A549 (cell line): ENCODE results near the gene NCOA1. TPM values are rescaled to one million over a fixed set of nuclear protein-coding genes. Genes with fewer than 3 reads are reported as not detected.

Experiments
- ATAC-seq, 2 experiments: fragments of 200-7000 bp in 1 of 2; fragments of >200 bp in 1 of 2; cut with Nextera tagmentation in 1 of 2; cut with Tn5 transposase in 1 of 2; 3 replicates each; pipeline versions ENCODE4 v1.8.0 to v1.9.1; 2018 to 2020; ENCODE audit warnings: mild to moderate bottlenecking in 1 of 2, moderate library complexity in 1 of 2
- CTCF ChIA-PET: fragments of 300-600 bp; sonication (Branson Sonifier 250); formaldehyde crosslinking; extraction: SDS; loops from one replicate; lab custom pipeline; 2021; ENCODE audit warnings: antibody characterized with exemption, inconsistent platforms; lab: Yijun Ruan, JAX
- POLR2A ChIA-PET: fragments of 350-600 bp; formaldehyde crosslinking; extraction: SDS; loops from one replicate; lab custom pipeline; 2021; ENCODE audit warnings: antibody characterized with exemption, inconsistent platforms; lab: Yijun Ruan, JAX
- DNase-seq, 2 experiments: peaks; one replicate each; pipeline versions ENCODE4 v3.0.0 to v3.0.0-alpha.2; 2011 to 2016; ENCODE audit warnings: low read depth in 1 of 2, low spot score in 1 of 2
- FAIRE-seq: peaks from 2 replicates; lab custom pipeline; 2011; peaks lifted over from hg19 to GRCh38; lab: Jason Lieb, UNC
- H3K27ac ChIP-seq, 2 experiments: fragments of >200 bp; sonication (Bioruptor Twin); formaldehyde crosslinking; 3 replicates each; pipeline ENCODE4 v1.5.1; 2016 to 2017
- H3K4me1 ChIP-seq: fragments of >200 bp; sonication (Bioruptor Twin); formaldehyde crosslinking; 3 replicates; pipeline ENCODE4 v1.6.1; 2016
- H3K4me2 ChIP-seq: fragments of >200 bp; sonication (Bioruptor Twin); formaldehyde crosslinking; 3 replicates; pipeline ENCODE4 v1.6.1; 2016
- H3K4me3 ChIP-seq: fragments of >200 bp; sonication (Bioruptor Twin); formaldehyde crosslinking; 3 replicates; pipeline ENCODE4 v1.5.1; 2016
- H3K9me3 ChIP-seq: fragments of >200 bp; sonication (Bioruptor Twin); formaldehyde crosslinking; 3 replicates; pipeline ENCODE4 v1.6.1; 2016
- CBX8 ChIP-seq: fragments of 200-600 bp; sonication (generic); IDR thresholded peaks from 2 replicates; pipeline ENCODE4 v1.6.1; 2016
- CHD2 ChIP-seq: fragments of 150-350 bp; IDR thresholded peaks from 2 replicates; pipeline ENCODE4 v1.6.1; 2014; ENCODE audit warnings: low read length; ENCODE audit not compliant: partially characterized antibody
- EHF ChIP-seq: fragments of 250-450 bp; sonication (Bioruptor Pico); IDR thresholded peaks from 2 replicates; pipeline ENCODE4 v1.5.0; 2020; ENCODE audit warnings: mild to moderate bottlenecking
- FOSB ChIP-seq: fragments of 250-450 bp; sonication (Bioruptor Pico); IDR thresholded peaks from 2 replicates; pipeline ENCODE4 v1.5.0; 2020; ENCODE audit warnings: mild to moderate bottlenecking, moderate library complexity
- FOSL2 ChIP-seq, 2 experiments: fragments of 450-650 bp in 1 of 2; fragments of >200 bp in 1 of 2; sonication (Bioruptor Twin) in 1 of 2; formaldehyde crosslinking; IDR thresholded peaks; 2 replicates each; pipeline versions ENCODE4 v1.5.0 to v1.6.1; 2016 to 2020; ENCODE audit warnings: mild to moderate bottlenecking in 1 of 2, moderate library complexity in 1 of 2
- GATA3 ChIP-seq: IDR thresholded peaks from 2 replicates; pipeline ENCODE4 v1.6.1; 2012; ENCODE audit warnings: borderline replicate concordance
- HOXA7 ChIP-seq: fragments of 250-450 bp; sonication (Bioruptor Pico); IDR thresholded peaks from 2 replicates; pipeline ENCODE4 v1.5.0; 2020; ENCODE audit warnings: mild to moderate bottlenecking, moderate library complexity
- KDM1A ChIP-seq: fragments of 200-600 bp; sonication (generic); IDR thresholded peaks from 2 replicates; pipeline ENCODE4 v1.6.1; 2016; ENCODE audit warnings: low read depth, mild to moderate bottlenecking
- MAFK ChIP-seq: fragments of 450-650 bp; IDR thresholded peaks from 2 replicates; pipeline ENCODE4 v1.6.1; 2014; ENCODE audit not compliant: partially characterized antibody
- NPAS2 ChIP-seq: fragments of 250-450 bp; sonication (Bioruptor Pico); IDR thresholded peaks from 2 replicates; pipeline ENCODE4 v1.8.0; 2022; ENCODE audit warnings: mild to moderate bottlenecking, moderate library complexity, borderline replicate concordance
- NR3C1 ChIP-seq: fragments of >200 bp; sonication (Bioruptor Twin); formaldehyde crosslinking; IDR thresholded peaks from 3 replicates; pipeline ENCODE4 v1.6.1; 2017
- POLR2AphosphoS2 ChIP-seq: conservative IDR thresholded peaks from 2 replicates; pipeline ENCODE4 v1.6.1; 2012; ENCODE audit warnings: low read length, improper control_type of control experiment, inconsistent platforms
- RAD21 ChIP-seq, 2 experiments: fragments of >200 bp in 1 of 2; sonication (Bioruptor Twin) in 1 of 2; formaldehyde crosslinking in 1 of 2; IDR thresholded peaks in 1 of 2; conservative IDR thresholded peaks in 1 of 2; 2 replicates in 1 of 2; 3 replicates in 1 of 2; pipeline ENCODE4 v1.6.1; 2012 to 2018; ENCODE audit warnings: inconsistent platforms in 1 of 2
- ZFP36 ChIP-seq: fragments of 450-650 bp; IDR thresholded peaks from 2 replicates; pipeline ENCODE4 v1.6.1; 2014; ENCODE audit warnings: borderline replicate concordance; ENCODE audit not compliant: partially characterized antibody
- WGBS: methylation state at CpG from one replicate; pipeline ENCODE4 v1.1.6; 2017; ENCODE audit errors: missing lambda C conversion rate; 5-methylcytosine and 5-hydroxymethylcytosine counted together
- polyA plus RNA-seq, 4 experiments: library from polyadenylated mRNA; depleted of rRNA in 3 of 4; stranded (reverse); fragments of >200 nt; fragmentation: RNase III in 1 of 4; extraction: RNeasy Plus Mini Kit Qiagen cat#74134 plus additional on column Dnase treatment in 1 of 4; gene quantifications; 2 replicates in 3 of 4; 3 replicates in 1 of 4; pipeline ENCODE4 v1.2.3, GENCODE V29; 2011 to 2017
- TF ChIP-seq, protein P1 (sequence below): fragments of 250-450 bp; sonication (Bioruptor Pico); IDR thresholded peaks from 2 replicates; pipeline ENCODE4 v1.5.0; 2020; ENCODE audit warnings: low read depth, mild to moderate bottlenecking, moderate library complexity
- TF ChIP-seq, protein P2 (sequence below): fragments of 450-650 bp; IDR thresholded peaks from 2 replicates; pipeline ENCODE4 v1.6.1; 2014; ENCODE audit warnings: antibody characterized with exemption
- TF ChIP-seq, protein P3 (sequence below): fragments of >200 bp; sonication (Bioruptor Twin); formaldehyde crosslinking; IDR thresholded peaks from 3 replicates; pipeline ENCODE4 v1.5.1; 2016
- TF ChIP-seq, protein P4 (sequence below): fragments of 200-600 bp; sonication (generic); IDR thresholded peaks from 2 replicates; pipeline ENCODE4 v1.6.1; 2016; ENCODE audit warnings: antibody characterized with exemption, mild to moderate bottlenecking, moderate library complexity
- TF ChIP-seq, protein P5 (sequence below): IDR thresholded peaks from 2 replicates; pipeline ENCODE4 v1.6.1; 2012; ENCODE audit warnings: low read depth, borderline replicate concordance
- TF ChIP-seq, protein P6 (sequence below): fragments of 250-450 bp; sonication (Bioruptor Pico); IDR thresholded peaks from 2 replicates; pipeline ENCODE4 v1.5.0; 2021; ENCODE audit warnings: mild to moderate bottlenecking, moderate library complexity, borderline replicate concordance

NCOA1 gene
- polyA plus RNA-seq, 2 of the 4 experiments (the other 2 are of a cell fraction), result 7.6 to 29.9 TPM

DNA sequence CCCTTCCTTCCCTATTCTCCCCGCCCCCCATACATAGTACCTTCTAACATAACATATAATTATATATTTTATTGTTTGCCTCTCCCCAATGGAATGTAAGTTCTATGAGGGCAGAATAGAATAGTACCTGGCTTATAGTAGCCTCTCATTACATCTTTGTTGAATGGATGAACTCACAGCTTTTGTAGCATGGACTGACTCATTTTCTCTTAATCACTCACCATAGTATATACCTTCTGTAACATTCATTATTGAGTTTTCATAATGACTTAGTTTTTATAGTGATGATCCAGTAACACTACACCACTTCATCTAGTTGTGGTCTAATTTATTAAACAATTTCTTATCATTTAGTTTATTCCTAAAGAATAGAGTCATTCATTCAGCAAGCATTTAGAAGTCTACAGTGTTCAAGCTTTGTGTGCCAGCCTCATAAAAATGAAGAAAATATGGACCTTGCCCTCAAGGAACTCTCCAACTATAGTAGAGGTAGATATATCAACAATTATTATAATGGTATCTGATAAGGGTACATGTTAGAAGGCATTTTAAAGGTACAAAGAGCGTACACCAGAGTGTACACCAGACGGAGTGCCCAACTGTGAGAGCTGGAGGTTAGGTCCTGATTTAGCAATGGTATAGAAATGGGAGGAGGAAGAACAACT, 31.1 kb downstream of the NCOA1 start:
- FAIRE-seq, result no peak

DNA sequence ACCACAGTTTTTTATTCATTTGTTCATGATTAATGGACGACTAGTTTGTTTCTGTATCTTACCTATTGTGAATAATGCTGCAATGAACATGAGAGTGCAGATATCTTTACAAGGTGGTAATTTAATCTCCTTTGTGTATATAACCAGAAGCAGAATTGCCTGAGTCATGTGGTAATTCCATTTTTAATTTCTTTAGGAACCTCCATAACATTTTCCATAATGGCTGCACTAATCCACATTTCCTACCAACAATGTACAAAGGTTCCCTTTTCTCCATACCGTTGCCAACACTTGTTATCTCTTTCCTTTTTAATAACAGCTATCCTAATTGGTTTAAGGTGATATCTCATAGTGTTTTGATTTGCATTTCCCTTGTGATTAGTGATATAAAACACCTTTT, 36.5 kb downstream of the NCOA1 start:
- FAIRE-seq, result no peak
- Histone ChIP-seq H3K27ac (no peak overlapping the region), H3K9me3 (peaks cover 37% of the 10 kb centered on the region), H3K4me3 (no peak overlapping the region), H3K4me2 (no peak overlapping the region), H3K4me1 (no peaks in the 10 kb centered on the region)
- ChIA-PET POLR2A (no interaction called here), CTCF (interaction anchor here (1.0 to 2.3 kb wide), 3 partner anchors 12 to 300 kb away, joined by 4 to 8 read pairs (median 4); no protein-coding TSS in a partner anchor)
- no peak for DNase-seq
- ATAC-seq, result no peak
- 56% methylated on average over 2 of the region's 2 CpGs for WGBS
- no peak for TF ChIP-seq NPAS2 (CRISPR knock-in tag)
- TF ChIP-seq, protein P1, sequence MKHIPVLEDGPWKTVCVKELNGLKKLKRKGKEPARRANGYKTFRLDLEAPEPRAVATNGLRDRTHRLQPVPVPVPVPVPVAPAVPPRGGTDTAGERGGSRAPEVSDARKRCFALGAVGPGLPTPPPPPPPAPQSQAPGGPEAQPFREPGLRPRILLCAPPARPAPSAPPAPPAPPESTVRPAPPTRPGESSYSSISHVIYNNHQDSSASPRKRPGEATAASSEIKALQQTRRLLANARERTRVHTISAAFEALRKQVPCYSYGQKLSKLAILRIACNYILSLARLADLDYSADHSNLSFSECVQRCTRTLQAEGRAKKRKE, result no peak
- TF ChIP-seq, protein P2, sequence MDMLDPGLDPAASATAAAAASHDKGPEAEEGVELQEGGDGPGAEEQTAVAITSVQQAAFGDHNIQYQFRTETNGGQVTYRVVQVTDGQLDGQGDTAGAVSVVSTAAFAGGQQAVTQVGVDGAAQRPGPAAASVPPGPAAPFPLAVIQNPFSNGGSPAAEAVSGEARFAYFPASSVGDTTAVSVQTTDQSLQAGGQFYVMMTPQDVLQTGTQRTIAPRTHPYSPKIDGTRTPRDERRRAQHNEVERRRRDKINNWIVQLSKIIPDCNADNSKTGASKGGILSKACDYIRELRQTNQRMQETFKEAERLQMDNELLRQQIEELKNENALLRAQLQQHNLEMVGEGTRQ, result no peak
- no peak for TF ChIP-seq KDM1A
- TF ChIP-seq ZFP36, result no peak
- TF ChIP-seq, protein P3, sequence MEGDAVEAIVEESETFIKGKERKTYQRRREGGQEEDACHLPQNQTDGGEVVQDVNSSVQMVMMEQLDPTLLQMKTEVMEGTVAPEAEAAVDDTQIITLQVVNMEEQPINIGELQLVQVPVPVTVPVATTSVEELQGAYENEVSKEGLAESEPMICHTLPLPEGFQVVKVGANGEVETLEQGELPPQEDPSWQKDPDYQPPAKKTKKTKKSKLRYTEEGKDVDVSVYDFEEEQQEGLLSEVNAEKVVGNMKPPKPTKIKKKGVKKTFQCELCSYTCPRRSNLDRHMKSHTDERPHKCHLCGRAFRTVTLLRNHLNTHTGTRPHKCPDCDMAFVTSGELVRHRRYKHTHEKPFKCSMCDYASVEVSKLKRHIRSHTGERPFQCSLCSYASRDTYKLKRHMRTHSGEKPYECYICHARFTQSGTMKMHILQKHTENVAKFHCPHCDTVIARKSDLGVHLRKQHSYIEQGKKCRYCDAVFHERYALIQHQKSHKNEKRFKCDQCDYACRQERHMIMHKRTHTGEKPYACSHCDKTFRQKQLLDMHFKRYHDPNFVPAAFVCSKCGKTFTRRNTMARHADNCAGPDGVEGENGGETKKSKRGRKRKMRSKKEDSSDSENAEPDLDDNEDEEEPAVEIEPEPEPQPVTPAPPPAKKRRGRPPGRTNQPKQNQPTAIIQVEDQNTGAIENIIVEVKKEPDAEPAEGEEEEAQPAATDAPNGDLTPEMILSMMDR, result no peak
- TF ChIP-seq HOXA7 (CRISPR knock-in tag), result no peak
- TF ChIP-seq, protein P4, sequence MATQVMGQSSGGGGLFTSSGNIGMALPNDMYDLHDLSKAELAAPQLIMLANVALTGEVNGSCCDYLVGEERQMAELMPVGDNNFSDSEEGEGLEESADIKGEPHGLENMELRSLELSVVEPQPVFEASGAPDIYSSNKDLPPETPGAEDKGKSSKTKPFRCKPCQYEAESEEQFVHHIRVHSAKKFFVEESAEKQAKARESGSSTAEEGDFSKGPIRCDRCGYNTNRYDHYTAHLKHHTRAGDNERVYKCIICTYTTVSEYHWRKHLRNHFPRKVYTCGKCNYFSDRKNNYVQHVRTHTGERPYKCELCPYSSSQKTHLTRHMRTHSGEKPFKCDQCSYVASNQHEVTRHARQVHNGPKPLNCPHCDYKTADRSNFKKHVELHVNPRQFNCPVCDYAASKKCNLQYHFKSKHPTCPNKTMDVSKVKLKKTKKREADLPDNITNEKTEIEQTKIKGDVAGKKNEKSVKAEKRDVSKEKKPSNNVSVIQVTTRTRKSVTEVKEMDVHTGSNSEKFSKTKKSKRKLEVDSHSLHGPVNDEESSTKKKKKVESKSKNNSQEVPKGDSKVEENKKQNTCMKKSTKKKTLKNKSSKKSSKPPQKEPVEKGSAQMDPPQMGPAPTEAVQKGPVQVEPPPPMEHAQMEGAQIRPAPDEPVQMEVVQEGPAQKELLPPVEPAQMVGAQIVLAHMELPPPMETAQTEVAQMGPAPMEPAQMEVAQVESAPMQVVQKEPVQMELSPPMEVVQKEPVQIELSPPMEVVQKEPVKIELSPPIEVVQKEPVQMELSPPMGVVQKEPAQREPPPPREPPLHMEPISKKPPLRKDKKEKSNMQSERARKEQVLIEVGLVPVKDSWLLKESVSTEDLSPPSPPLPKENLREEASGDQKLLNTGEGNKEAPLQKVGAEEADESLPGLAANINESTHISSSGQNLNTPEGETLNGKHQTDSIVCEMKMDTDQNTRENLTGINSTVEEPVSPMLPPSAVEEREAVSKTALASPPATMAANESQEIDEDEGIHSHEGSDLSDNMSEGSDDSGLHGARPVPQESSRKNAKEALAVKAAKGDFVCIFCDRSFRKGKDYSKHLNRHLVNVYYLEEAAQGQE, result no peak

More for the DNA sequence above, 31.1 kb downstream of the NCOA1 start:
- Histone ChIP-seq H3K4me1 (no peaks in the 10 kb centered on the region), H3K9me3 (no peaks in the 10 kb centered on the region), H3K4me3 (no peak overlapping the region), H3K4me2 (no peak overlapping the region), H3K27ac (no peak overlapping the region)
- POLR2A ChIA-PET, result no interaction called here
- no peak for DNase-seq
- CTCF ChIA-PET, result interaction anchor here (2.5 kb wide), 1 partner anchor 112 kb away, joined by 7 read pairs; no protein-coding TSS in a partner anchor
- 82% methylated on average over 3 of the region's 3 CpGs for WGBS
- TF ChIP-seq MAFK (no peak), EHF (CRISPR knock-in tag) (no peak), NR3C1 (no peak), CHD2 (no peak)
- ATAC-seq, result no peak

DNA sequence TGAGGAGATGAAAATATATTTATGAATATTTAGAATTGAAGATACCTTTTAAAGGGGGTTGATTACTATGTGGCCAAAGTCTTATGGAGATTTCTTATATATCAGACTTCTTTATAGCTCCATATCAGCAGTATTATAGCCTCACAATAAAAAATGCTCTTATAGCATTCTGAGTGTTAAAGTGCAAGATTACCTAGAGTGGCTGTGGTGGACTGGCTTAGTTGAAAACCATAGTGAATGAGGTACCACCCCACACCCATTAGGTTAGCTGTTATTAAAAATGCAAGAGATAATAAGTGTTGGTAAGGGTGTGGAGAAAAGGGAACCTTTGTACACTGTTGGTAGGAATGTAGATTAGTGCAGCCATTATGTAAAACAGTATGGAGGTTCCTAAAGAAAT, 39.7 kb downstream of the NCOA1 start:
- FAIRE-seq, result no peak
- ATAC-seq, result no peak
- TF ChIP-seq RAD21 (conservative IDR thresholded peaks at IDR 0.05 in 1 of 2, IDR thresholded peaks at IDR 0.05 in 1 of 2), result no peak
- no peak for TF ChIP-seq CBX8
- TF ChIP-seq, protein P5, sequence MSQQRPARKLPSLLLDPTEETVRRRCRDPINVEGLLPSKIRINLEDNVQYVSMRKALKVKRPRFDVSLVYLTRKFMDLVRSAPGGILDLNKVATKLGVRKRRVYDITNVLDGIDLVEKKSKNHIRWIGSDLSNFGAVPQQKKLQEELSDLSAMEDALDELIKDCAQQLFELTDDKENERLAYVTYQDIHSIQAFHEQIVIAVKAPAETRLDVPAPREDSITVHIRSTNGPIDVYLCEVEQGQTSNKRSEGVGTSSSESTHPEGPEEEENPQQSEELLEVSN, result no peak
- TF ChIP-seq POLR2AphosphoS2, result no peak
- TF ChIP-seq, protein P6, sequence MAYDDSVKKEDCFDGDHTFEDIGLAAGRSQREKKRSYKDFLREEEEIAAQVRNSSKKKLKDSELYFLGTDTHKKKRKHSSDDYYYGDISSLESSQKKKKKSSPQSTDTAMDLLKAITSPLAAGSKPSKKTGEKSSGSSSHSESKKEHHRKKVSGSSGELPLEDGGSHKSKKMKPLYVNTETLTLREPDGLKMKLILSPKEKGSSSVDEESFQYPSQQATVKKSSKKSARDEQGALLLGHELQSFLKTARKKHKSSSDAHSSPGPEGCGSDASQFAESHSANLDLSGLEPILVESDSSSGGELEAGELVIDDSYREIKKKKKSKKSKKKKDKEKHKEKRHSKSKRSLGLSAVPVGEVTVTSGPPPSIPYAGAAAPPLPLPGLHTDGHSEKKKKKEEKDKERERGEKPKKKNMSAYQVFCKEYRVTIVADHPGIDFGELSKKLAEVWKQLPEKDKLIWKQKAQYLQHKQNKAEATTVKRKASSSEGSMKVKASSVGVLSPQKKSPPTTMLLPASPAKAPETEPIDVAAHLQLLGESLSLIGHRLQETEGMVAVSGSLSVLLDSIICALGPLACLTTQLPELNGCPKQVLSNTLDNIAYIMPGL, result no peak
- no peak for TF ChIP-seq GATA3
- TF ChIP-seq ZFP36, result no peak
- TF ChIP-seq FOSB, result no peak
- no peak for TF ChIP-seq FOSL2 (IDR thresholded peaks at IDR 0.05)
- TF ChIP-seq FOSL2 (CRISPR knock-in tag; IDR thresholded peaks at IDR 0.05), result no peak

More for the DNA sequence above, 39.7 kb downstream of the NCOA1 start:
- Histone ChIP-seq H3K4me3 (no peak overlapping the region), H3K9me3 (peaks cover 37% of the 10 kb centered on the region), H3K27ac (no peak overlapping the region), H3K4me1 (no peaks in the 10 kb centered on the region), H3K4me2 (no peak overlapping the region)
- CTCF ChIA-PET, result interaction anchor here (0.6 kb wide), 1 partner anchor 58 kb away, joined by 3 read pairs; no protein-coding TSS in a partner anchor
- no peak for DNase-seq
- POLR2A ChIA-PET, result no interaction called here
